GM12892 (cell line): ENCODE data around the gene DIAPH1.

ENCODE experiments used
- POLR2A ChIP-seq: IDR thresholded peaks from 2 replicates; pipeline ENCODE4 v1.6.1; 2011; ENCODE audit warnings: low read depth, low read length, control low read depth
- POLR2AphosphoS5 ChIP-seq: IDR thresholded peaks from 2 replicates; pipeline ENCODE4 v1.6.1; 2011; ENCODE audit warnings: low read depth, low read length, control low read depth
- TAF1 ChIP-seq: IDR thresholded peaks from 2 replicates; pipeline ENCODE4 v1.6.1; 2011; ENCODE audit warnings: low read depth, mild to moderate bottlenecking, control low read depth, low read length, borderline replicate concordance

- no peak for TF ChIP-seq POLR2AphosphoS5
- no peak for TF ChIP-seq POLR2A
- no peak for TF ChIP-seq TAF1
Observed at GRCh38 chr5:141528291-141528984, 90.4 kb downstream of the DIAPH1 start.
